DND-41 (cell line): ENCODE data around the gene RGS12.

Experiments
- ATAC-seq: fragments of 200-7000 bp; cut with Tn5 transposase; 3 replicates; pipeline ENCODE4 v1.9.1; 2021; ENCODE audit warnings: low read depth; ENCODE audit not compliant: insufficient read depth
- DNase-seq: peaks from one replicate; pipeline ENCODE4 v3.0.0-alpha.2; 2020
- H2AFZ ChIP-seq: 2 replicates; pipeline ENCODE4 v1.6.0; 2012; ENCODE audit warnings: low read depth, low read length
- H3K27ac ChIP-seq: 2 replicates; pipeline ENCODE4 v1.5.1; 2012; ENCODE audit warnings: low read length, inconsistent platforms
- H3K27me3 ChIP-seq: fragments of 200-600 bp; sonication (generic); 2 replicates; pipeline ENCODE4 v1.6.0; 2012; ENCODE audit warnings: low read length, mild to moderate bottlenecking, inconsistent platforms; ENCODE audit not compliant: insufficient read depth, poor library complexity
- H3K36me3 ChIP-seq: 2 replicates; pipeline ENCODE4 v1.5.1; 2012; ENCODE audit warnings: low read length, inconsistent platforms; ENCODE audit not compliant: insufficient read depth
- H3K4me1 ChIP-seq: 2 replicates; pipeline ENCODE4 v1.5.1; 2012; ENCODE audit warnings: mild to moderate bottlenecking, low read length; ENCODE audit not compliant: insufficient read depth
- H3K4me2 ChIP-seq: 2 replicates; pipeline ENCODE4 v1.6.0; 2012; ENCODE audit warnings: mild to moderate bottlenecking, moderate library complexity, low read length, inconsistent platforms; ENCODE audit not compliant: insufficient read depth
- H3K4me3 ChIP-seq, 2 experiments: fragments of 200-600 bp in 1 of 2; shearing (Covaris generic) in 1 of 2; 2 replicates each; pipeline ENCODE4 v1.5.1; 2012 to 2016; ENCODE audit warnings: inconsistent platforms in 2 of 2, low read length in 2 of 2, mild to moderate bottlenecking in 2 of 2, low read depth in 1 of 2, moderate library complexity in 1 of 2
- H3K79me2 ChIP-seq: 2 replicates; pipeline ENCODE4 v1.6.0; 2012; ENCODE audit warnings: low read length, inconsistent platforms; ENCODE audit not compliant: insufficient read depth
- H3K9ac ChIP-seq: 2 replicates; pipeline ENCODE4 v1.6.0; 2012; ENCODE audit warnings: low read depth, mild to moderate bottlenecking, inconsistent platforms, low read length, moderate library complexity
- H3K9me3 ChIP-seq: 2 replicates; pipeline ENCODE4 v1.5.1; 2012; ENCODE audit warnings: low read length, moderate library complexity, mild to moderate bottlenecking, inconsistent platforms; ENCODE audit not compliant: insufficient read depth, severe bottlenecking
- H4K20me1 ChIP-seq: 2 replicates; pipeline ENCODE4 v1.6.0; 2012; ENCODE audit warnings: low read length; ENCODE audit not compliant: insufficient read depth
- CTCF ChIP-seq: IDR thresholded peaks from 2 replicates; pipeline ENCODE4 v1.5.1; 2012; ENCODE audit warnings: borderline replicate concordance, low read length, moderate library complexity, mild to moderate bottlenecking; ENCODE audit not compliant: poor library complexity, severe bottlenecking; ENCODE audit errors: extremely low read depth
- EZH2 ChIP-seq: IDR thresholded peaks from 3 replicates; pipeline ENCODE4 v1.6.1; 2012; ENCODE audit warnings: borderline replicate concordance, low read depth, mild to moderate bottlenecking, moderate library complexity, low read length, inconsistent platforms; ENCODE audit not compliant: severe bottlenecking

The RGS12 gene

GRCh38 chr4:3256230-3257102 lies 36.4 kb upstream of the RGS12 start:
- Histone ChIP-seq H3K79me2 (no peaks in the 10 kb centered on the region), H3K4me3 (no peak overlapping the region), H3K9me3 (no peaks in the 10 kb centered on the region), H3K27ac (no peak overlapping the region), H2AFZ (no peak overlapping the region), H3K36me3 (no peaks in the 10 kb centered on the region), H4K20me1 (no peaks in the 10 kb centered on the region; the same call in 1 of the 2 replicates), H3K4me2 (no peak overlapping the region), H3K4me1 (no peaks in the 10 kb centered on the region), H3K9ac (no peak overlapping the region), H3K27me3 (no peaks in the 10 kb centered on the region)
- ATAC-seq = no peak
- TF ChIP-seq CTCF (no peak), EZH2 (no peak)
- no peak for DNase-seq

GRCh38 chr4:3257103-3257555 lies 35.7 kb upstream of the RGS12 start:
- H2AFZ ChIP-seq = no peak overlapping the region
- H3K9ac ChIP-seq = no peak overlapping the region
- H3K36me3 ChIP-seq = no peaks in the 10 kb centered on the region
- no peaks in the 10 kb centered on the region for H3K9me3 ChIP-seq
- H3K79me2 ChIP-seq = no peaks in the 10 kb centered on the region
- no peak for DNase-seq
- no peak for TF ChIP-seq CTCF
- no peak for TF ChIP-seq EZH2
- H4K20me1 ChIP-seq = no peaks in the 10 kb centered on the region; the same call in 1 of the 2 replicates
- no peak for ATAC-seq
- no peak overlapping the region for H3K27ac ChIP-seq
- H3K27me3 ChIP-seq = no peaks in the 10 kb centered on the region
- H3K4me1 ChIP-seq = no peaks in the 10 kb centered on the region
- no peak overlapping the region for H3K4me2 ChIP-seq
- no peak overlapping the region for H3K4me3 ChIP-seq

GRCh38 chr4:3257556-3258482 lies 35.0 kb upstream of the RGS12 start:
- ATAC-seq (no peak), DNase-seq (no peak)
- Histone ChIP-seq H3K4me2 (no peak overlapping the region), H3K79me2 (no peaks in the 10 kb centered on the region), H3K4me3 (no peak overlapping the region), H3K9ac (no peak overlapping the region), H3K36me3 (no peaks in the 10 kb centered on the region), H3K9me3 (no peaks in the 10 kb centered on the region), H3K27me3 (no peaks in the 10 kb centered on the region), H3K27ac (no peak overlapping the region), H4K20me1 (no peaks in the 10 kb centered on the region; the same call in 1 of the 2 replicates), H3K4me1 (no peaks in the 10 kb centered on the region), H2AFZ (no peak overlapping the region)
- TF ChIP-seq CTCF (no peak), EZH2 (no peak)
